ENCODE measurements around the gene PPM1B. TPM values are rescaled to one million over a fixed set of nuclear protein-coding genes. Genes with fewer than 3 reads are reported as not detected.

Gene PPM1B
- total and polyA plus RNA-seq, 10 of the 15 experiments (the other 5 are each of a cell fraction or from before 2014, with no cell fraction given), result 12.5 to 53.4 (median 33.7) TPM

DNA sequence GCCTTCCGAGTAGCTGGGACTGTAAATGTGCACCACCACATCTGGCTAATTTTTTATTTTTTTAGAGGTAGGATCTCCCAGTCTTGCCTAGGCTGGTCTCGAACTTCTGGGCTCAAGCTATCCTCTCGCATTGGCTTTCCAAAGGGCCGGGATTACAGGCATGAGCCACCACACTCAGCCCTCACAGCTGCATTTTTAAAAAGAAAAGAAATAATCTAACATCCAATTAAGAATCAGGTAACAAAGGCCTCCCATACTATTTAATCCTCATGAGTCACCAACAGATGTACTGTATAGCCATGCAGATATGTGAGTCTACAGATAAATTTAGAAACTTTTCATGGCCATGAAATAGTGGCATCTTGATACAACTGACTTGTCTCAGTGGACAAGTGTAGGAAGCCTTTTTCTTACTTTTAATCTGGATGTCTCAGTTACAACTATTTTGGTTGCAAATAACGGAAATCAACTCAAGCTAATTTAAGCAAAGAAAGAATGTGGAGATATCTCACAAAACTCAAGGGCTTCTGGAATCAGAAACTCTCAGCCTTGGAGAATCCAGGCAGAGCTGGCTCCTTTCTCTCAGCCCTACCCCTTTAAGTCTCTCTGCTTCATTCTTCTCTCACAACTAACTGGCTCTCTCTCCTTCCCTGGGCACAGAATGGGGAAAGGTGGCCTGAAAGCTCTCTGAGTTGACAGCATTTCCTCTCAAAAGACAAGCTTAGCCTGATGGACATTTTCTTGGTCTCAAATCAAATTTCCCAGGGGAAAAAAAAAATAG is 12.8 kb upstream of the PPM1B start:
- no peak for DNase-seq (ENCODE audit: low read depth, low spot score)
- no peak overlapping the region for H2AFZ ChIP-seq (ENCODE audit: control insufficient read depth, low read depth, low read length)
- ATAC-seq, result no peak
- no peak overlapping the region for H3K27ac ChIP-seq (ENCODE audit: control insufficient read depth, insufficient read depth)
- ChIA-PET POLR2A (no interaction called here), RAD21 (ENCODE audit: unreplicated experiment) (no interaction called here), SMC1A (ENCODE audit: uncharacterized antibody, unreplicated experiment) (interaction anchor here (1.1 to 1.4 kb wide), 2 partner anchors 14 to 67 kb away, joined by 3 to 4 read pairs; no protein-coding TSS in a partner anchor), CTCF (no interaction called here)
- H3K4me3 ChIP-seq, result no peak overlapping the region
- no peaks in the 10 kb centered on the region for H3K4me1 ChIP-seq (ENCODE audit: control insufficient read depth, insufficient read depth, low read length)
- no peaks in the 10 kb centered on the region for H3K36me3 ChIP-seq (ENCODE audit: control insufficient read depth in 2 of 2, insufficient read depth in 2 of 2, low read length in 1 of 2)
- no peaks in the 10 kb centered on the region for H3K79me2 ChIP-seq (ENCODE audit: control insufficient read depth, insufficient read depth, low read length)
- H3K27me3 ChIP-seq (replicated peaks in 1 of 2; ENCODE audit: control insufficient read depth in 2 of 2, insufficient read depth in 2 of 2, low read length in 1 of 2), result no peaks in the 10 kb centered on the region
- in situ Hi-C loops (cut with MboI) (no loop called here), intact Hi-C loops (cut with micrococcal nuclease; ENCODE audit: unreplicated experiment) (no loop called here)
- H4K20me1 ChIP-seq (ENCODE audit: control insufficient read depth, insufficient read depth), result no peaks in the 10 kb centered on the region
- no peak for FAIRE-seq
- no peak overlapping the region for H3K9ac ChIP-seq (ENCODE audit: control insufficient read depth, insufficient read depth, low read length)
- WGBS (ENCODE audit: insufficient coverage, insufficient replicate concordance, low lambda C conversion rate, missing lambda C conversion rate), result 62% methylated on average over 5 of the region's 5 CpGs
- no peaks in the 10 kb centered on the region for H3K9me3 ChIP-seq (replicated peaks; ENCODE audit: control insufficient read depth, insufficient read depth, low read length)
- no peak overlapping the region for H3K4me2 ChIP-seq (ENCODE audit: control insufficient read depth, insufficient read depth)
- BruUV-seq (replicated peaks), result no TSS peak
- TF ChIP-seq CUX1 (IDR thresholded peaks at IDR 0.05; ENCODE audit: insufficient replicate concordance, low read depth, low read length) (no peak), PRDM15 (CRISPR knock-in tag; IDR thresholded peaks at IDR 0.05) (no peak), NR2F1 (conservative IDR thresholded peaks at IDR 0.05) (no peak), NR2C1 (IDR thresholded peaks at IDR 0.05) (no peak), ZZZ3 (IDR thresholded peaks at IDR 0.05; ENCODE audit: control insufficient read depth, insufficient read length, low read depth) (no peak), NFYA (IDR thresholded peaks at IDR 0.05; ENCODE audit: borderline replicate concordance, low read depth, low read length) (no peak)
- TF ChIP-seq, protein P1, sequence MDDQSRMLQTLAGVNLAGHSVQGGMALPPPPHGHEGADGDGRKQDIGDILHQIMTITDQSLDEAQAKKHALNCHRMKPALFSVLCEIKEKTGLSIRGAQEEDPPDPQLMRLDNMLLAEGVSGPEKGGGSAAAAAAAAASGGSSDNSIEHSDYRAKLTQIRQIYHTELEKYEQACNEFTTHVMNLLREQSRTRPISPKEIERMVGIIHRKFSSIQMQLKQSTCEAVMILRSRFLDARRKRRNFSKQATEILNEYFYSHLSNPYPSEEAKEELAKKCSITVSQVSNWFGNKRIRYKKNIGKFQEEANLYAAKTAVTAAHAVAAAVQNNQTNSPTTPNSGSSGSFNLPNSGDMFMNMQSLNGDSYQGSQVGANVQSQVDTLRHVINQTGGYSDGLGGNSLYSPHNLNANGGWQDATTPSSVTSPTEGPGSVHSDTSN (IDR thresholded peaks at IDR 0.05; ENCODE audit: insufficient replicate concordance, low read depth, low read length), result no peak
- TF ChIP-seq, protein P2, sequence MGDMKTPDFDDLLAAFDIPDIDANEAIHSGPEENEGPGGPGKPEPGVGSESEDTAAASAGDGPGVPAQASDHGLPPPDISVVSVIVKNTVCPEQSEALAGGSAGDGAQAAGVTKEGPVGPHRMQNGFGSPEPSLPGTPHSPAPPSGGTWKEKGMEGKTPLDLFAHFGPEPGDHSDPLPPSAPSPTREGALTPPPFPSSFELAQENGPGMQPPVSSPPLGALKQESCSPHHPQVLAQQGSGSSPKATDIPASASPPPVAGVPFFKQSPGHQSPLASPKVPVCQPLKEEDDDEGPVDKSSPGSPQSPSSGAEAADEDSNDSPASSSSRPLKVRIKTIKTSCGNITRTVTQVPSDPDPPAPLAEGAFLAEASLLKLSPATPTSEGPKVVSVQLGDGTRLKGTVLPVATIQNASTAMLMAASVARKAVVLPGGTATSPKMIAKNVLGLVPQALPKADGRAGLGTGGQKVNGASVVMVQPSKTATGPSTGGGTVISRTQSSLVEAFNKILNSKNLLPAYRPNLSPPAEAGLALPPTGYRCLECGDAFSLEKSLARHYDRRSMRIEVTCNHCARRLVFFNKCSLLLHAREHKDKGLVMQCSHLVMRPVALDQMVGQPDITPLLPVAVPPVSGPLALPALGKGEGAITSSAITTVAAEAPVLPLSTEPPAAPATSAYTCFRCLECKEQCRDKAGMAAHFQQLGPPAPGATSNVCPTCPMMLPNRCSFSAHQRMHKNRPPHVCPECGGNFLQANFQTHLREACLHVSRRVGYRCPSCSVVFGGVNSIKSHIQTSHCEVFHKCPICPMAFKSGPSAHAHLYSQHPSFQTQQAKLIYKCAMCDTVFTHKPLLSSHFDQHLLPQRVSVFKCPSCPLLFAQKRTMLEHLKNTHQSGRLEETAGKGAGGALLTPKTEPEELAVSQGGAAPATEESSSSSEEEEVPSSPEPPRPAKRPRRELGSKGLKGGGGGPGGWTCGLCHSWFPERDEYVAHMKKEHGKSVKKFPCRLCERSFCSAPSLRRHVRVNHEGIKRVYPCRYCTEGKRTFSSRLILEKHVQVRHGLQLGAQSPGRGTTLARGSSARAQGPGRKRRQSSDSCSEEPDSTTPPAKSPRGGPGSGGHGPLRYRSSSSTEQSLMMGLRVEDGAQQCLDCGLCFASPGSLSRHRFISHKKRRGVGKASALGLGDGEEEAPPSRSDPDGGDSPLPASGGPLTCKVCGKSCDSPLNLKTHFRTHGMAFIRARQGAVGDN (IDR thresholded peaks at IDR 0.05), result no peak

All from GM12878 (cell line).